SK-N-SH (cell line): ENCODE measurements around the gene TTN. TPM values are rescaled to one million over a fixed set of nuclear protein-coding genes. Genes with fewer than 3 reads are reported as not detected.

Source experiments
- CTCF ChIA-PET: fragments of 300-600, 350-600 bp; formaldehyde crosslinking; extraction: SDS; loops from one replicate; lab custom pipeline; 2021; lab: Yijun Ruan, JAX
- POLR2A ChIA-PET: fragments of 350-600 bp; sonication (Branson Sonifier 250); formaldehyde crosslinking; extraction: SDS; loops from one replicate; lab custom pipeline; 2020; ENCODE audit warnings: antibody characterized with exemption, inconsistent platforms; lab: Yijun Ruan, JAX
- DNase-seq: peaks from one replicate; pipeline ENCODE4 v3.0.0; 2012
- H2AFZ ChIP-seq: fragments of 200-600 bp; sonication (generic); 2 replicates; pipeline ENCODE4 v1.8.1; 2016; ENCODE audit warnings: antibody characterized with exemption, mild to moderate bottlenecking, low read depth
- H3F3A ChIP-seq: fragments of 200-600 bp; sonication (generic); replicated peaks from 2 replicates; pipeline ENCODE3; 2016; ENCODE audit warnings: antibody characterized with exemption, mild to moderate bottlenecking; ENCODE audit not compliant: insufficient read depth
- H3K27ac ChIP-seq, 2 experiments: fragments of 200-500 bp in 1 of 2; fragments of 200-600 bp in 1 of 2; sonication (Bioruptor generic) in 1 of 2; sonication (generic), shearing (Covaris generic) in 1 of 2; 2 replicates each; pipeline versions ENCODE4 v1.5.1 to v1.6.1; 2014 to 2016; ENCODE audit warnings: low read depth in 2 of 2, inconsistent platforms in 1 of 2, low read length in 1 of 2, mild to moderate bottlenecking in 1 of 2, mixed read lengths in 1 of 2
- H3K27me3 ChIP-seq: fragments of 200-600 bp; sonication (generic), shearing (Covaris generic); 2 replicates; pipeline ENCODE4 v1.6.1; 2016; ENCODE audit warnings: mixed run types; ENCODE audit not compliant: insufficient read depth
- H3K36me3 ChIP-seq, 2 experiments: fragments of 200-500 bp in 1 of 2; fragments of 200-600 bp in 1 of 2; sonication (Bioruptor generic) in 1 of 2; sonication (generic) in 1 of 2; replicated peaks in 1 of 2; 2 replicates each; pipeline versions ENCODE3 to v1.5.1; 2014 to 2016; ENCODE audit warnings: low read length in 1 of 2, mild to moderate bottlenecking in 1 of 2; ENCODE audit not compliant: insufficient read depth in 2 of 2, control insufficient read depth in 1 of 2
- H3K4me1 ChIP-seq, 2 experiments: fragments of 200-500 bp in 1 of 2; fragments of 200-600 bp in 1 of 2; sonication (Bioruptor generic) in 1 of 2; sonication (generic), shearing (Covaris generic) in 1 of 2; 2 replicates each; pipeline versions ENCODE4 v1.5.1 to v1.6.1; 2014 to 2016; ENCODE audit warnings: low read depth in 1 of 2, low read length in 1 of 2, mixed run types in 1 of 2; ENCODE audit not compliant: insufficient read depth in 2 of 2, control insufficient read depth in 1 of 2
- H3K4me2 ChIP-seq: fragments of 200-600 bp; sonication (generic), shearing (Covaris generic); 2 replicates; pipeline ENCODE4 v1.6.1; 2017; ENCODE audit warnings: mixed run types
- H3K4me3 ChIP-seq, 2 experiments: fragments of 200-500 bp in 1 of 2; fragments of 200-600 bp in 1 of 2; sonication (Bioruptor generic) in 1 of 2; sonication (generic), shearing (Covaris generic) in 1 of 2; 2 replicates each; pipeline versions ENCODE4 v1.5.1 to v1.8.1; 2014 to 2016; ENCODE audit warnings: low read depth in 2 of 2, inconsistent platforms in 1 of 2, low read length in 1 of 2, mild to moderate bottlenecking in 1 of 2, mixed read lengths in 1 of 2, moderate library complexity in 1 of 2
- H3K79me2 ChIP-seq: fragments of 200-600 bp; sonication (generic); 2 replicates; pipeline ENCODE4 v1.8.1; 2017; ENCODE audit warnings: mild to moderate bottlenecking; ENCODE audit not compliant: insufficient read depth
- H3K9ac ChIP-seq: fragments of 200-600 bp; sonication (generic); 2 replicates; pipeline ENCODE4 v1.6.1; 2017; ENCODE audit warnings: mixed run types
- H3K9me2 ChIP-seq: fragments of 200-600 bp; sonication (generic); 2 replicates; pipeline ENCODE4 v1.6.1; 2017; ENCODE audit warnings: mixed run types
- H3K9me3 ChIP-seq: fragments of 200-600 bp; sonication (generic); 2 replicates; pipeline ENCODE4 v1.6.1; 2017; ENCODE audit warnings: mixed run types, mild to moderate bottlenecking, moderate library complexity
- H4K20me1 ChIP-seq: fragments of 200-600 bp; sonication (generic); 2 replicates; pipeline ENCODE4 v1.6.1; 2017; ENCODE audit warnings: mild to moderate bottlenecking, mixed run types; ENCODE audit not compliant: insufficient read depth
- CTCF ChIP-seq: fragments of 200-600 bp; sonication (generic); IDR thresholded peaks from 2 replicates; pipeline ENCODE4 v1.6.1; 2017; ENCODE audit warnings: antibody characterized with exemption, mild to moderate bottlenecking, moderate library complexity
- EP300 ChIP-seq, 2 experiments: IDR thresholded peaks; 2 replicates each; pipeline versions ENCODE4 v1.4.0 to v1.6.1; 2012; ENCODE audit warnings: borderline replicate concordance in 1 of 2, low read depth in 1 of 2, low read length in 1 of 2
- FOXJ3 ChIP-seq: sonication (generic); formaldehyde crosslinking; IDR thresholded peaks from 2 replicates; pipeline ENCODE4 v1.5.1; 2020; ENCODE audit warnings: mild to moderate bottlenecking, missing genetic modification reagents
- FOXM1 ChIP-seq: IDR thresholded peaks from 2 replicates; pipeline ENCODE4 v1.4.0; 2012; ENCODE audit warnings: low read depth, mild to moderate bottlenecking
- GATA2 ChIP-seq: sonication (generic); formaldehyde crosslinking; IDR thresholded peaks from 2 replicates; pipeline ENCODE4 v1.5.0; 2020; ENCODE audit warnings: mild to moderate bottlenecking, missing genetic modification reagents
- MAX ChIP-seq: IDR thresholded peaks from 2 replicates; pipeline ENCODE4 v1.4.0; 2012; ENCODE audit warnings: low read depth
- RAD21 ChIP-seq: IDR thresholded peaks from 2 replicates; pipeline ENCODE4 v1.6.1; 2012; ENCODE audit warnings: mild to moderate bottlenecking, low read length
- RCOR1 ChIP-seq: fragments of 150-350 bp; IDR thresholded peaks from 2 replicates; pipeline ENCODE4 v1.6.1; 2017; ENCODE audit warnings: antibody characterized with exemption, low read length
- RFX5 ChIP-seq: IDR thresholded peaks from 2 replicates; pipeline ENCODE4 v1.6.1; 2012; ENCODE audit warnings: mild to moderate bottlenecking, improper control_type of control experiment, low read length
- RXRA ChIP-seq: IDR thresholded peaks from 2 replicates; pipeline ENCODE4 v1.4.0; 2012; ENCODE audit warnings: low read depth, mild to moderate bottlenecking, borderline replicate concordance
- SMC3 ChIP-seq: IDR thresholded peaks from 2 replicates; pipeline ENCODE4 v1.6.1; 2012; ENCODE audit warnings: low read depth, low read length, improper control_type of control experiment
- TAF1 ChIP-seq: IDR thresholded peaks from 2 replicates; pipeline ENCODE4 v1.6.1; 2012; ENCODE audit warnings: low read depth, mild to moderate bottlenecking, low read length, moderate library complexity, borderline replicate concordance
- TCF12 ChIP-seq: IDR thresholded peaks from 2 replicates; pipeline ENCODE4 v1.4.0; 2012
- USF2 ChIP-seq: fragments of 150-350 bp; IDR thresholded peaks from 2 replicates; pipeline ENCODE4 v1.6.1; 2017; ENCODE audit warnings: antibody characterized with exemption, low read length, low read depth, borderline replicate concordance
- WGBS: methylation state at CpG from one replicate; pipeline ENCODE4 v1.1.6; 2017; ENCODE audit warnings: low lambda C conversion rate; 5-methylcytosine and 5-hydroxymethylcytosine counted together
- polyA plus RNA-seq, 3 experiments: library from polyadenylated mRNA; depleted of rRNA; stranded (reverse); fragments of >200 nt; gene quantifications; 2 replicates each; pipeline ENCODE4 v1.2.3, GENCODE V29; 2012
- TF ChIP-seq, protein P1 (sequence below): fragments of 150-350 bp; IDR thresholded peaks from 2 replicates; pipeline ENCODE4 v1.6.1; 2016; ENCODE audit warnings: mild to moderate bottlenecking, low read depth, low read length
- TF ChIP-seq, protein P2 (sequence below): IDR thresholded peaks from 2 replicates; pipeline ENCODE4 v1.4.0; 2012; ENCODE audit warnings: low read depth, borderline replicate concordance

TTN gene
- polyA plus RNA-seq, 1 of the 3 experiments (the other 2 are of a cell fraction) = 0.08 TPM

DNA sequence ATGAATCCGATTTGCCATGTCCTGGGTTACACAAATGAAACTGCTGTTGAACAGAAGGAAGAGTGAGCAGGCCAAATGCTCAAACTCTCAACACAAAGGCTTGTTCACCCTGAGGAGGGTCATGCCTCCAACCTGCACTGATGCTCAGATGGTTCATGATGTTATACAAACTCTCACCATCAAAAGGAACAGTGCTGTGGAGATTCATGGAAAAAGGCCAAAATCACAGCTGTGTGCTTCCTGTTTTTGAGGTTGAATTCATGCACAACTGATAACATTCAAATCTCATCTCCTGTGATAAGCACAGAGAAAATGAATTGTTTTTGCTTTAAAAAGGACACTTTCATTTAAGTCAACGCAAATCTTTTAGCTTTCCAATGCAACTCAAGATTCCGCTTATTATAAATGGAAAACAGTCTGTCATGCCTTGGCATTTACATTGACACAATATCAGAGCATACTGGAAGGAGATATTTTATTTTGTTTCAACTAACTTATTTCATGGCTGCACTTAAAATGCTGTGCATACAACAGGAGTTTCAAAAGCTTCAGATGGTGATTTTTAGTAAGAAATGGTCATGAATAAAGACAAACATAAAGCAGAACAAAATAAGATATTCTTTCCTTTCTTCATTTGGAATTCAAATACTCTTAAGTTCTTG, 22.2 kb upstream of the TTN start:
- H3K9ac ChIP-seq = no peak overlapping the region
- H3K4me1 ChIP-seq = peaks cover 0 to 8% of the 10 kb centered on the region in 2 experiments; a peak in 3 of 4 replicates
- peaks cover 6% of the 10 kb centered on the region for H3F3A ChIP-seq
- H3K4me3 ChIP-seq = no peak overlapping the region
- H3K9me3 ChIP-seq = peaks cover 6% of the 10 kb centered on the region; the same call in 1 of the 2 replicates
- no peak overlapping the region for H3K4me2 ChIP-seq
- CTCF ChIA-PET = interaction anchor here (1.0 kb wide), 1 partner anchor 9 kb away, joined by 3 read pairs; no protein-coding TSS in a partner anchor
- no peaks in the 10 kb centered on the region for H3K36me3 ChIP-seq
- no peak overlapping the region for H2AFZ ChIP-seq
- H4K20me1 ChIP-seq = no peaks in the 10 kb centered on the region
- 65% methylated on average over 3 of the region's 3 CpGs for WGBS
- H3K27me3 ChIP-seq = no peaks in the 10 kb centered on the region
- TF ChIP-seq GATA2 (CRISPR knock-in tag) = peak; percentile 79
- TF ChIP-seq, protein P1, sequence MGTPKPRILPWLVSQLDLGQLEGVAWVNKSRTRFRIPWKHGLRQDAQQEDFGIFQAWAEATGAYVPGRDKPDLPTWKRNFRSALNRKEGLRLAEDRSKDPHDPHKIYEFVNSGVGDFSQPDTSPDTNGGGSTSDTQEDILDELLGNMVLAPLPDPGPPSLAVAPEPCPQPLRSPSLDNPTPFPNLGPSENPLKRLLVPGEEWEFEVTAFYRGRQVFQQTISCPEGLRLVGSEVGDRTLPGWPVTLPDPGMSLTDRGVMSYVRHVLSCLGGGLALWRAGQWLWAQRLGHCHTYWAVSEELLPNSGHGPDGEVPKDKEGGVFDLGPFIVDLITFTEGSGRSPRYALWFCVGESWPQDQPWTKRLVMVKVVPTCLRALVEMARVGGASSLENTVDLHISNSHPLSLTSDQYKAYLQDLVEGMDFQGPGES = no peak
- TF ChIP-seq RCOR1 = peak; percentile 23; the same call in 1 of the 2 replicates
- TF ChIP-seq RAD21 = 0 out of 2 replicates have a peak, but pooled peaks have one; percentile 3
- no peak for TF ChIP-seq USF2
- TF ChIP-seq FOXJ3 (CRISPR knock-in tag) = peak; percentile 72
- H3K9me2 ChIP-seq = no peaks in the 10 kb centered on the region; the same call in 1 of the 2 replicates
- peak; percentile 14 for DNase-seq
- no peak overlapping the region; a peak in 1 of 4 replicates for H3K27ac ChIP-seq
- POLR2A ChIA-PET = no interaction called here
- H3K79me2 ChIP-seq = no peaks in the 10 kb centered on the region

- POLR2A ChIA-PET = no interaction called here
- H2AFZ ChIP-seq = no peak overlapping the region
Measured at GRCh38 chr2:178828486-178828881, 21.3 kb upstream of the TTN start.

More at GRCh38 chr2:178828486-178828881, 21.3 kb upstream of the TTN start:
- CTCF ChIA-PET = interaction anchor here (1.5 kb wide), 1 partner anchor 57 kb away, joined by 3 read pairs; no protein-coding TSS in a partner anchor
- Histone ChIP-seq H3K4me3 (no peak overlapping the region), H3K27ac (no peak overlapping the region), H3F3A (peaks cover 6% of the 10 kb centered on the region), H3K4me2 (no peak overlapping the region), H3K4me1 (peaks cover 0 to 8% of the 10 kb centered on the region in 2 experiments; a peak in 3 of 4 replicates), H4K20me1 (no peaks in the 10 kb centered on the region), H3K27me3 (no peaks in the 10 kb centered on the region), H3K9ac (no peak overlapping the region), H3K9me3 (peaks cover 6% of the 10 kb centered on the region; the same call in 1 of the 2 replicates), H3K36me3 (no peaks in the 10 kb centered on the region), H3K79me2 (no peaks in the 10 kb centered on the region), H3K9me2 (no peaks in the 10 kb centered on the region; the same call in 1 of the 2 replicates)
- DNase-seq = no peak
- WGBS = 69% methylated on average over 4 of the region's 4 CpGs
- no peak for TF ChIP-seq SMC3
- TF ChIP-seq FOXJ3 (CRISPR knock-in tag) = no peak
- no peak for TF ChIP-seq TCF12
- no peak for TF ChIP-seq RXRA
- no peak for TF ChIP-seq TAF1
- TF ChIP-seq USF2 = no peak
- no peak for TF ChIP-seq MAX
- no peak for TF ChIP-seq CTCF
- TF ChIP-seq FOXM1 = no peak
- TF ChIP-seq RFX5 = no peak
- TF ChIP-seq EP300 (IDR thresholded peaks at IDR 0.05; ENCODE audit: borderline replicate concordance in 1 of 2, low read depth in 1 of 2, low read length in 1 of 2) = no peak
- TF ChIP-seq, protein P2, sequence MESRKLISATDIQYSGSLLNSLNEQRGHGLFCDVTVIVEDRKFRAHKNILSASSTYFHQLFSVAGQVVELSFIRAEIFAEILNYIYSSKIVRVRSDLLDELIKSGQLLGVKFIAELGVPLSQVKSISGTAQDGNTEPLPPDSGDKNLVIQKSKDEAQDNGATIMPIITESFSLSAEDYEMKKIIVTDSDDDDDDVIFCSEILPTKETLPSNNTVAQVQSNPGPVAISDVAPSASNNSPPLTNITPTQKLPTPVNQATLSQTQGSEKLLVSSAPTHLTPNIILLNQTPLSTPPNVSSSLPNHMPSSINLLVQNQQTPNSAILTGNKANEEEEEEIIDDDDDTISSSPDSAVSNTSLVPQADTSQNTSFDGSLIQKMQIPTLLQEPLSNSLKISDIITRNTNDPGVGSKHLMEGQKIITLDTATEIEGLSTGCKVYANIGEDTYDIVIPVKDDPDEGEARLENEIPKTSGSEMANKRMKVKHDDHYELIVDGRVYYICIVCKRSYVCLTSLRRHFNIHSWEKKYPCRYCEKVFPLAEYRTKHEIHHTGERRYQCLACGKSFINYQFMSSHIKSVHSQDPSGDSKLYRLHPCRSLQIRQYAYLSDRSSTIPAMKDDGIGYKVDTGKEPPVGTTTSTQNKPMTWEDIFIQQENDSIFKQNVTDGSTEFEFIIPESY = no peak
